SK-N-SH (cell line): Measurements from ENCODE around the gene CRTC3.

Experiments
- EZH2phosphoT487 ChIP-seq: fragments of 200-600 bp; sonication (generic); IDR thresholded peaks from 2 replicates; pipeline ENCODE4 v1.6.1; 2017; ENCODE audit warnings: low read depth, mixed run types, mild to moderate bottlenecking, antibody characterized with exemption, moderate library complexity, borderline replicate concordance
- JUND ChIP-seq: IDR thresholded peaks from 2 replicates; pipeline ENCODE4 v1.4.0; 2012
- POLR2AphosphoS5 ChIP-seq: IDR thresholded peaks from 2 replicates; pipeline ENCODE4 v1.6.1; 2012; ENCODE audit warnings: low read depth, low read length
- RAD21 ChIP-seq: IDR thresholded peaks from 2 replicates; pipeline ENCODE4 v1.6.1; 2012; ENCODE audit warnings: mild to moderate bottlenecking, low read length
- SMC3 ChIP-seq: IDR thresholded peaks from 2 replicates; pipeline ENCODE4 v1.6.1; 2012; ENCODE audit warnings: low read depth, low read length, improper control_type of control experiment
- TCF12 ChIP-seq: IDR thresholded peaks from 2 replicates; pipeline ENCODE4 v1.4.0; 2012
- TF ChIP-seq, protein P1 (sequence below): fragments of 200-600 bp; sonication (generic); IDR thresholded peaks from 2 replicates; pipeline ENCODE4 v1.6.1; 2017; ENCODE audit warnings: antibody characterized with exemption, mild to moderate bottlenecking, moderate library complexity
- TF ChIP-seq, protein P2 (sequence below): fragments of 150-350 bp; IDR thresholded peaks from 2 replicates; pipeline ENCODE4 v1.6.1; 2017; ENCODE audit warnings: antibody characterized with exemption, low read length, low read depth, borderline replicate concordance

DNA sequence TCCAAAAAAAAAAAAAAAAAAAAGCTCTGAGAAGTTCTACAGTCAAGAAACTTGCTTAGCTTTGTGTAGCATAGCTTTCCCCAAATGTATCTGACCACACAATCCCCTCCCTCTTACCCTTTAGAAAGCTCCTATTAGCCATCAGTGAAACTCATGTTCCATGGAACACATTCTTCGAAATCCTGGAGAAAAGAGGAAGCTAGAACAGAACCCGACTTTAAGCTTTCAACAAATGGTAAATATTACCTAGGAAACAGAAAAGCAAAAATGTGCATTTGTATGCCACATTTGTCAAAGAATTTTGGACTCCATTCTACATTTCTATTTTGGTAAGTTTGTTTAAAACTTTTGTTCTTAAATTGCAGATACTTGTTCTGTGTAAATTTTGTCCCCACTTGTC lies 17.4 kb upstream of the CRTC3 start:
- TF ChIP-seq, protein P1, sequence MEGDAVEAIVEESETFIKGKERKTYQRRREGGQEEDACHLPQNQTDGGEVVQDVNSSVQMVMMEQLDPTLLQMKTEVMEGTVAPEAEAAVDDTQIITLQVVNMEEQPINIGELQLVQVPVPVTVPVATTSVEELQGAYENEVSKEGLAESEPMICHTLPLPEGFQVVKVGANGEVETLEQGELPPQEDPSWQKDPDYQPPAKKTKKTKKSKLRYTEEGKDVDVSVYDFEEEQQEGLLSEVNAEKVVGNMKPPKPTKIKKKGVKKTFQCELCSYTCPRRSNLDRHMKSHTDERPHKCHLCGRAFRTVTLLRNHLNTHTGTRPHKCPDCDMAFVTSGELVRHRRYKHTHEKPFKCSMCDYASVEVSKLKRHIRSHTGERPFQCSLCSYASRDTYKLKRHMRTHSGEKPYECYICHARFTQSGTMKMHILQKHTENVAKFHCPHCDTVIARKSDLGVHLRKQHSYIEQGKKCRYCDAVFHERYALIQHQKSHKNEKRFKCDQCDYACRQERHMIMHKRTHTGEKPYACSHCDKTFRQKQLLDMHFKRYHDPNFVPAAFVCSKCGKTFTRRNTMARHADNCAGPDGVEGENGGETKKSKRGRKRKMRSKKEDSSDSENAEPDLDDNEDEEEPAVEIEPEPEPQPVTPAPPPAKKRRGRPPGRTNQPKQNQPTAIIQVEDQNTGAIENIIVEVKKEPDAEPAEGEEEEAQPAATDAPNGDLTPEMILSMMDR = no peak
- TF ChIP-seq, protein P2, sequence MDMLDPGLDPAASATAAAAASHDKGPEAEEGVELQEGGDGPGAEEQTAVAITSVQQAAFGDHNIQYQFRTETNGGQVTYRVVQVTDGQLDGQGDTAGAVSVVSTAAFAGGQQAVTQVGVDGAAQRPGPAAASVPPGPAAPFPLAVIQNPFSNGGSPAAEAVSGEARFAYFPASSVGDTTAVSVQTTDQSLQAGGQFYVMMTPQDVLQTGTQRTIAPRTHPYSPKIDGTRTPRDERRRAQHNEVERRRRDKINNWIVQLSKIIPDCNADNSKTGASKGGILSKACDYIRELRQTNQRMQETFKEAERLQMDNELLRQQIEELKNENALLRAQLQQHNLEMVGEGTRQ = no peak
- TF ChIP-seq POLR2AphosphoS5 (no peak), JUND (no peak), RAD21 (no peak), SMC3 (no peak), TCF12 (no peak), EZH2phosphoT487 (no peak)
